ENCODE measurements around the gene HOXD11.

The HOXD11 gene

DNA sequence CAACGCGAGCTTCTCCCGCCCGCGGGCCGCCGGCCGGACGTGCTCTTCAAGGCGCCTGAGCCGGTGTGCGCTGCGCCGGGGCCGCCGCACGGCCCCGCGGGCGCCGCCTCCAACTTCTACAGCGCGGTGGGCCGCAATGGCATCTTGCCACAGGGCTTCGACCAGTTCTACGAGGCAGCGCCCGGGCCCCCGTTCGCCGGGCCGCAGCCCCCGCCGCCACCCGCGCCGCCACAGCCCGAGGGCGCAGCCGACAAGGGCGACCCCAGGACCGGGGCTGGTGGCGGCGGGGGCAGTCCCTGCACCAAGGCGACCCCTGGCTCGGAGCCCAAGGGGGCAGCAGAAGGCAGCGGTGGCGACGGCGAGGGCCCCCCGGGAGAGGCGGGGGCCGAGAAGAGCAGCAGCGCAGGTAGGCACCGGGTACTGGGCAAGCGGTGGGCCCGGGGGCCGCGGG is 676 bp downstream of the HOXD11 start:
- peaks cover 65 to 88% of the 10 kb centered on the region in 2 donors for H3K27me3 ChIP-seq (ENCODE audit: control insufficient read depth in 2 of 2, insufficient read depth in 2 of 2, low read length in 2 of 2)
- H3K36me3 ChIP-seq (ENCODE audit: control insufficient read depth in 2 of 2, insufficient read depth in 2 of 2, low read length in 2 of 2): no peaks in the 10 kb centered on the region
- no peaks in the 10 kb centered on the region for H3K9me3 ChIP-seq (ENCODE audit: control insufficient read depth in 2 of 2, low read length in 2 of 2)
- no peak overlapping the region for H3K27ac ChIP-seq (ENCODE audit: low read depth in 2 of 2, low read length in 2 of 2)
- no peak overlapping the region for H3K9ac ChIP-seq (ENCODE audit: low read depth in 1 of 2, low read length in 2 of 2)
- H3K4me1 ChIP-seq (ENCODE audit: control insufficient read depth in 2 of 2, insufficient read depth in 2 of 2, low read length in 2 of 2): peaks cover 0 to 5% of the 10 kb centered on the region in 2 donors
- no peak overlapping the region for H3K4me3 ChIP-seq (ENCODE audit: low read length in 2 of 2)

DNA sequence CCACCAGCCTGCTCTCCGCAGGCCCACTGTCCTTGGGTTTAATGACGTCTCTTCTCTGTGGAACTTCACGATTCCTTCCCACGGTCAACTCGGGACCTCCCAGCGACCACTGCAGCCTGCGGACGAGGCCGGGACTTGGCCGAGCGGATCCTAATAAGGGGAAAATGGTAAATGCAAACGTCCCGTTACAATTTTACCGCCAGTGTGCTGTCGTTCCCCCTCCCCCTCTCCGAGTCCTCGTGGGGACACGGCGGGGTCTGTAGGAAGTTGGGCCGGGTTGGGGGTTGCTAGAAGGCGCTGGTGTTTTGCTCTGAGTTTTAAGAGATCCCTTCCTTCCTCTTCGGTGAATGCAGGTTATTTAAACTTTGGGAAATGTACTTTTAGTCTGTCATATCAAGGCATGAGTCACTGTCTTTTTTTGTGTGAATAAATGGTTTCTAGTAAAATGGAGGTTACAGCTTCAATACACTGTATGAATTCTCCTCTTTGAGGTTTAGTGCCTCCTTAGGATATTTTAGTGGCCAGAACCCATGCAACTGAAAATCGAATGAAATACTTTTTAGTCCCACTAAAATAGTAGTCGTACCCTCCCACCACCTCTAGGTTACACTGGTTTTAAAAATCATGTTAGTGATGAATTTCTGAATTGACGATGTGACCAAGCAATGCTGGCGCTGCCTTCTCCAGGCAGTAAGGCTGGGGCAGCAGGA is 2.3 kb downstream of the HOXD11 start:
- H3K9me3 ChIP-seq (ENCODE audit: control insufficient read depth in 2 of 2, low read length in 2 of 2): no peaks in the 10 kb centered on the region
- peaks cover 0 to 5% of the 10 kb centered on the region in 2 donors for H3K4me1 ChIP-seq (ENCODE audit: control insufficient read depth in 2 of 2, insufficient read depth in 2 of 2, low read length in 2 of 2)
- H3K27me3 ChIP-seq (ENCODE audit: control insufficient read depth in 2 of 2, insufficient read depth in 2 of 2, low read length in 2 of 2): peaks cover 67 to 87% of the 10 kb centered on the region in 2 donors
- H3K4me3 ChIP-seq (ENCODE audit: low read length in 2 of 2): no peak overlapping the region
- no peak overlapping the region for H3K9ac ChIP-seq (ENCODE audit: low read depth in 1 of 2, low read length in 2 of 2)
- H3K36me3 ChIP-seq (ENCODE audit: control insufficient read depth in 2 of 2, insufficient read depth in 2 of 2, low read length in 2 of 2): no peaks in the 10 kb centered on the region
- H3K27ac ChIP-seq (ENCODE audit: low read depth in 2 of 2, low read length in 2 of 2): no peak overlapping the region

DNA sequence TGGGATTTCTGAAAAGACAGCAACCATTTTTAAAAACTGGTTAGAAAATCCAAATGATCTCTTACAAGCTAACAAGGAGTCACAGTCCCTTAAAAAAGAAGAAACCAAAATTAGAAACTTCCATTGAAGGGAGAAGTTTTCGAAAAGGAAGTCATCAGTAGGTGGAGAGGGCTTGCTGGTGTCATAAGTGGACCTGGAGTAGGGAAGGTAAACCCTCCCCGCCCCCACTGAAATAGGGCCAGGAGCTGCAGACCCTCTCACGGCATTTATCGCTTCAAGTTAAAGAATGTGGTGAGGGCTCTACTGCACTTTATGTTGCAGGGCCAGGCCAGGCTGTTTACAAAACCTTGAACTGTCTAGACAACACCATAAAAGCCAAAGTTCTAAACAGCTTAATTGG is 2.9 kb downstream of the HOXD11 start:
- Histone ChIP-seq H3K27ac (ENCODE audit: low read depth in 2 of 2, low read length in 2 of 2) (no peak overlapping the region), H3K4me3 (ENCODE audit: low read length in 2 of 2) (no peak overlapping the region), H3K36me3 (ENCODE audit: control insufficient read depth in 2 of 2, insufficient read depth in 2 of 2, low read length in 2 of 2) (no peaks in the 10 kb centered on the region), H3K4me1 (ENCODE audit: control insufficient read depth in 2 of 2, insufficient read depth in 2 of 2, low read length in 2 of 2) (peaks cover 0 to 5% of the 10 kb centered on the region in 2 donors), H3K9me3 (ENCODE audit: control insufficient read depth in 2 of 2, low read length in 2 of 2) (no peaks in the 10 kb centered on the region), H3K9ac (ENCODE audit: low read depth in 1 of 2, low read length in 2 of 2) (no peak overlapping the region), H3K27me3 (ENCODE audit: control insufficient read depth in 2 of 2, insufficient read depth in 2 of 2, low read length in 2 of 2) (peaks cover 66 to 87% of the 10 kb centered on the region in 2 donors)

DNA sequence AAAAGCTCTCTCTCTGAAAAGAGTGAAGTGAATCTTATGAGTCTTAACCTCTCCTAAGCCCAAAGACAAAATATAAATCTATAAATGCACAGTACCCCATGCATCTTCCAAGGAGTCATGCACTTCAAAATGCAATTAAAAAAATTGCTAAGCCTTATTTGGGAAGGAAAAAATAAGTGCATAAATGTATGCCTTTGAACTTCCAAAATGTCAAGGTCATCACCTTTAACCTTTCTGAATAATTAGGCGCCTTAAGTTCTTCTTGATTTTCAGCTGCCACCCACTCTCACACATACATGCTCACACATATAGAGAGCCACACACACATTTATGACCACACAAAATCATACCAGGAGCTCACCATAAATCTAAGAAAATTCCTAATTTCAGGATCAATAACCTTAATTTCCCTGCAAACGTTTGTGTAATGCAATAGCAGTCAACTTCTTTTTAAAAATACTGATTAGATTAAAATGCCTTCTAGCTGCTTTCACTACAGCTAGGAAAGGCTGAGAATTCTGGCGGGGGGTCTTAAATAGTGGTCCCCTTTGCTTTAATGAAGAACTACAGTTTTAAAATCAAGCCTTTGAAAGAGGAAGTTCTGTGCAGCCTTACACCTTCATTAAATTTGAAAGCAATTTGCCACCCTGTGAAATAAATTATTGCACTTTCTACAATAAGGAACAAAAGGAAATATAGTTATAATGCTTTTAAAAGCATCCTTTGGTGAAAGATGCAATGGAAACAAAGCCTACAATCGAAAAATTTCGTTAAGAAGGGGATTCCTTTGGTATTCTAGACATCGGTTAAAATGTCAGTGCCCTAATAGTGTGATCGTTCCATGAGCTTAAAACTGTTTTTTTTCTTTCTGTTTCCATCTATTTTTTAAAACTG is 3.6 kb downstream of the HOXD11 start:
- no peak overlapping the region for H3K27ac ChIP-seq (ENCODE audit: low read depth in 2 of 2, low read length in 2 of 2)
- H3K27me3 ChIP-seq (ENCODE audit: control insufficient read depth in 2 of 2, insufficient read depth in 2 of 2, low read length in 2 of 2): peaks cover 66 to 83% of the 10 kb centered on the region in 2 donors
- H3K36me3 ChIP-seq (ENCODE audit: control insufficient read depth in 2 of 2, insufficient read depth in 2 of 2, low read length in 2 of 2): no peaks in the 10 kb centered on the region
- no peaks in the 10 kb centered on the region for H3K9me3 ChIP-seq (ENCODE audit: control insufficient read depth in 2 of 2, low read length in 2 of 2)
- peaks cover 0 to 5% of the 10 kb centered on the region in 2 donors for H3K4me1 ChIP-seq (ENCODE audit: control insufficient read depth in 2 of 2, insufficient read depth in 2 of 2, low read length in 2 of 2)
- no peak overlapping the region for H3K4me3 ChIP-seq (ENCODE audit: low read length in 2 of 2)
- no peak overlapping the region for H3K9ac ChIP-seq (ENCODE audit: low read depth in 1 of 2, low read length in 2 of 2)

DNA sequence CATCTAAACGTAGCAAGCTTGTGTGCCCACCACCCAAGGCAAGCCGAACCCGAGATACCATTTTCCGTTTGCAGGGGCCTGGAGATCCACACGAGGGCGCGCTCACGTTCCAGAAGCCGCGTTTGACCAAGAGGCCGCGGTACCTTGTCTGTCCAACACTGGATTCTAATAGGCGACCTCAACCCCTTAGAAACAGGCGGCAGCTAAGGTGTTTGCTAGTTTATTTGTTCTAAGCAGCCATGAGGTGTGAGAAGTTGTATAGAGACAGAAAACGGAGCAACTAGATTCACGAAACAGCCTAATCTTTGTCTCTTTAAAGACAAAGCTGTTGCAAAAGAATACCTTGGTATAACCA is 4.2 kb downstream of the HOXD11 start:
- Histone ChIP-seq H3K9me3 (ENCODE audit: control insufficient read depth in 2 of 2, low read length in 2 of 2) (no peaks in the 10 kb centered on the region), H3K4me1 (ENCODE audit: control insufficient read depth in 2 of 2, insufficient read depth in 2 of 2, low read length in 2 of 2) (peaks cover 0 to 5% of the 10 kb centered on the region in 2 donors), H3K4me3 (ENCODE audit: low read length in 2 of 2) (no peak overlapping the region), H3K9ac (ENCODE audit: low read depth in 1 of 2, low read length in 2 of 2) (no peak overlapping the region), H3K36me3 (ENCODE audit: control insufficient read depth in 2 of 2, insufficient read depth in 2 of 2, low read length in 2 of 2) (no peaks in the 10 kb centered on the region), H3K27ac (ENCODE audit: low read depth in 2 of 2, low read length in 2 of 2) (no peak overlapping the region), H3K27me3 (ENCODE audit: control insufficient read depth in 2 of 2, insufficient read depth in 2 of 2, low read length in 2 of 2) (peaks cover 66 to 83% of the 10 kb centered on the region in 2 donors)

DNA sequence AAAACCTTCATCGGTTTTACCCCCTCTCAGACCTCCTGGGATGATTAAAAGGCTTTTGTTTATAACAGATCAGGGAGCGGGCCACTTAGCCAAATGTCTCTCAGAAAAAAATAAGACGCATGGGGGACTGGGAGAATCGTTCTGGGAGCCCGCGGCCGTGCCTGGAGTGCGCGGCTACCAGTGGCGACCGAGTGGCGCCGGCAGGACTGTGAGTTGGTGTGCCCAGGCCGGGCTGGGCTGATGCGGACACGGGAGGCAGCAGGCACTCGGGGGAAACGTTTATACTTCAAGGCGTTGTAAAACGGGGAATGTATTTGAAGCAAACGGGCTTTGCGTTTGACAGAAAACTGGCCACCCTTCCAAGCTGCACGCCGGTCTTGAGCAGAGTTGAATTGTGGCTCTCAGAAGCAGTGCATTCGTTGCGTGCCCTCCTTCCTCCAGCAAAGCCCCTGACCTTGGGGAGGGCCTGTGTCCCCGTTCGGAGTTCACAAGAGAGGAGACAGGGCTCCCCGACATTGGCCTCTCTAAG is 4.8 kb downstream of the HOXD11 start:
- no peak overlapping the region for H3K27ac ChIP-seq (ENCODE audit: low read depth in 2 of 2, low read length in 2 of 2)
- H3K9me3 ChIP-seq (ENCODE audit: control insufficient read depth in 2 of 2, low read length in 2 of 2): no peaks in the 10 kb centered on the region
- H3K36me3 ChIP-seq (ENCODE audit: control insufficient read depth in 2 of 2, insufficient read depth in 2 of 2, low read length in 2 of 2): no peaks in the 10 kb centered on the region
- no peak overlapping the region for H3K4me3 ChIP-seq (ENCODE audit: low read length in 2 of 2)
- peaks cover 0 to 5% of the 10 kb centered on the region in 2 donors for H3K4me1 ChIP-seq (ENCODE audit: control insufficient read depth in 2 of 2, insufficient read depth in 2 of 2, low read length in 2 of 2)
- no peak overlapping the region for H3K9ac ChIP-seq (ENCODE audit: low read depth in 1 of 2, low read length in 2 of 2)
- H3K27me3 ChIP-seq (ENCODE audit: control insufficient read depth in 2 of 2, insufficient read depth in 2 of 2, low read length in 2 of 2): peaks cover 72 to 85% of the 10 kb centered on the region in 2 donors

DNA sequence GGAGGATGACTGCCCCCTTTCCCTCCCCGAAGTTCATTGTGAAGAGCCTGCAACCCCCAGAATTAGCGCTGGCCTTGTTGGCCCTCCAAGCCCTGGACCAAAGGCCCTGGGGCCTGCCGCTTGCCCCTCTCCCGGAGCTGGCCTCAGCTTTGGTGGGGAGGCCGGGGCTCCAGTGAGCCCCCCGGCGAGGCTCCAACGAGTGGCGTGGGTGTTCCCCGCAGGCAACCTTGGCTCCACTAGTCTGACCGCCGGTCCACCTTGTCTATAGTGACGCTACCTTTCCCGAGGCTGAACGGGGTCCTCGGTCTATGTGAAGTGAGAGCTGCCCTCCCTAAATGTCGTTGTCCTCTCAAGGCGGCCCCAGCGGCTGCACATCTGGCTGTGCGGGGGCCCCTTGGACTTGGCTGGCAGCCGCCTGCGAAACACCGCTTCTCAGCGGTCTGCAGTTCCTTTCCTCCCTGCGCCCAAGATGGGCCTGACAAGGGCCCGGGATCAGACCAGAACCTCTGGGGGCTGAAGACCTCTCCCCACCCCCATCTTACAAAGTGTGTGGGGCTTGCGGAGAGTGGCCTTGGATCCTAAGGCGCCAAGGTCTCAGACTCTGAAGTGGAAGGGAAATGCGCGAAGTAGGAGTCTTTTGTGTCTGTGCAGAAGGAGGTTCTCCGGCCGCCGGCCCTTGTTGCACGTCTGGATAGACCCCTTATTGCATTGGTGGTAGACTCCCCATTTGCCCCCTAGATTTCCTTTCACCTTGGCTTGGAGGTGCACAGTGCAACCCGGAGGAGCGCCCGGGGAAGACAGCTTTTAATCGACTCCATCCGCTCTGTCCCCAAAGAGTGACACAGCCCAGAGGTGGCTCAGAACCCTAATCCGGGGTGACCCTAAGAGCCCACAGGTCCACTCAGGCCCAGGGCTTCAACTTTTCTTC is 5.6 kb downstream of the HOXD11 start:
- Histone ChIP-seq H3K4me3 (ENCODE audit: low read length in 2 of 2) (no peak overlapping the region), H3K4me1 (ENCODE audit: control insufficient read depth in 2 of 2, insufficient read depth in 2 of 2, low read length in 2 of 2) (peaks cover 0 to 2% of the 10 kb centered on the region in 2 donors), H3K27ac (ENCODE audit: low read depth in 2 of 2, low read length in 2 of 2) (no peak overlapping the region), H3K27me3 (ENCODE audit: control insufficient read depth in 2 of 2, insufficient read depth in 2 of 2, low read length in 2 of 2) (peaks cover 75 to 84% of the 10 kb centered on the region in 2 donors), H3K9ac (ENCODE audit: low read depth in 1 of 2, low read length in 2 of 2) (no peak overlapping the region), H3K36me3 (ENCODE audit: control insufficient read depth in 2 of 2, insufficient read depth in 2 of 2, low read length in 2 of 2) (no peaks in the 10 kb centered on the region), H3K9me3 (ENCODE audit: control insufficient read depth in 2 of 2, low read length in 2 of 2) (no peaks in the 10 kb centered on the region)

DNA sequence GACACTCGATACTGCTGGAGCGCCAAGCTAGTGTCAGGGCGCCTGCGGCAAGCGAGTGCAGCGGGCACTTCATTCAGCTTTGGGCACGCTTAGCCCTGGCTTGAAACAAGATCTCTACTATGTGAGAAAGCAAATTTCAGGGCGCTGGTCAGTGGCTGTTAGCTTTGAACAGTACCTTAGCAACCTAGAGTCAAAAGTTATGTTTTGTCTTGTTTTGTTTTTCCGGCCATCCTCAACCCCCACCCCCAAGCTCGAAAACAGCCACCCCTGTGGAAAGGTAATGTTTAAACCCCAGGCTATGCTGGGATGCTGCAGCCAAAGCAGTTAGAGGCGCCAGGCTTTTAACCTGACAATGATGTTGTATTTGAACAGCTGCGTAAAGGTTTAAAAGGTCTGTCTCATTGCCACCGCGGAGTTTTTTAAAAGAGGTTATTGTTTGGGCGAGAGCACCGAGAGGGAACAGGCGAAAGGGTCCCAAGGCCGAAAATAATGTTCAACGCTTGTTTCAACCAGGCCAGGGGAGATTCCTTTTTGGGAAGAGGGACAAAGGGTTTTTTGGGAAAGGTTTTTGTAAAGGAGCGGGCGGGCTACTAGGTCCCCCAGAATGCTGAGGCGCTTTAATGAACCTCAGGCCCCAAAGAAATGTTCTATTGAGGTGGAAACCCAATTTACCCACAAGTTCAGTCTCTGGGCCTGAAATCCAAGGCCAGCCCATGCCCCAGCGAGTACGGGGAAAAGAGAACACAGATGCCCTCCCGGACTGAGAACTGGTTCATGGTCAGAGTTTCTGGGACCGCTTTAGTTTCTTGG is 7.2 kb downstream of the HOXD11 start:
- no peak overlapping the region for H3K9ac ChIP-seq (ENCODE audit: low read depth in 1 of 2, low read length in 2 of 2)
- no peak overlapping the region for H3K4me3 ChIP-seq (ENCODE audit: low read length in 2 of 2)
- no peaks in the 10 kb centered on the region for H3K9me3 ChIP-seq (ENCODE audit: control insufficient read depth in 2 of 2, low read length in 2 of 2)
- no peak overlapping the region for H3K27ac ChIP-seq (ENCODE audit: low read depth in 2 of 2, low read length in 2 of 2)
- peaks cover 82 to 87% of the 10 kb centered on the region in 2 donors for H3K27me3 ChIP-seq (ENCODE audit: control insufficient read depth in 2 of 2, insufficient read depth in 2 of 2, low read length in 2 of 2)
- no peaks in the 10 kb centered on the region for H3K36me3 ChIP-seq (ENCODE audit: control insufficient read depth in 2 of 2, insufficient read depth in 2 of 2, low read length in 2 of 2)
- peaks cover 0 to 2% of the 10 kb centered on the region in 2 donors for H3K4me1 ChIP-seq (ENCODE audit: control insufficient read depth in 2 of 2, insufficient read depth in 2 of 2, low read length in 2 of 2)
